HTERT RPE-1 (cell line): Measurements from ENCODE around the gene CHST13.

Source experiments
- in situ Hi-C: fragments of 300-500 bp; cut with MboI; formaldehyde crosslinking; loops from 4 replicates; pipeline ENCODE4 v1.14.3; 2020; ENCODE audit warnings: low sequenced_read_pairs

CHST13 gene

DNA sequence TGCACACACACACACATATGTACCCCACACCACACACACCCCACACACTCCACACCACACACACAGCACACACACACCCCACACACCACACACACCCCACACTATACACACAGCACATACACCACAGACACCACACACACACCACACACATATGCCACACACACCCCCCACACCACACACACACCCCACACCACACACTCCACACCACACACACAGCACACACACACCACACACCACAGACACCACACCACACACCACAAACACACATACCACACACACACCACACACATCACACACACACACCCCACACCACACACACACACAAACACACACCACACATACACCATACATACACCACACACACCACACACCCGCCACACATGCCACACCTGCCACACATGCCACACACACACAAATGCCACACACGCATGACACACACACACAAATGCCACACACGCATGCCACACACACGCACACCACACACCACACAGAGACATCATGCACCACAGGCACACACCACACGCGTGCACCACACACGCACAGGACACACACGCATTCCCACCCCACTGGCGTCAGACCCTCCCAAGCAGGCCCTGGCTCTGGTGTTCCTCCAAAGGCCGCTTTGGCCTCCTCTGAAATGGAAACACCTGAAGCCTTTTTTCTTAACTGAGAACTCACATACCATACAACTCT is 15.7 kb downstream of the CHST13 start:
- in situ Hi-C loops: no loop called here

- in situ Hi-C loops: no loop called here
These were observed 16.4 kb downstream of the CHST13 start for GRCh38 chr3:126540342-126540849.

GRCh38 chr3:126540951-126541627 is 17.1 kb downstream of the CHST13 start:
- in situ Hi-C loops: no loop called here

GRCh38 chr3:126541628-126542339 is 17.8 kb downstream of the CHST13 start:
- in situ Hi-C loops: no loop called here

GRCh38 chr3:126542340-126543241 is 18.6 kb downstream of the CHST13 start:
- in situ Hi-C loops: no loop called here

DNA sequence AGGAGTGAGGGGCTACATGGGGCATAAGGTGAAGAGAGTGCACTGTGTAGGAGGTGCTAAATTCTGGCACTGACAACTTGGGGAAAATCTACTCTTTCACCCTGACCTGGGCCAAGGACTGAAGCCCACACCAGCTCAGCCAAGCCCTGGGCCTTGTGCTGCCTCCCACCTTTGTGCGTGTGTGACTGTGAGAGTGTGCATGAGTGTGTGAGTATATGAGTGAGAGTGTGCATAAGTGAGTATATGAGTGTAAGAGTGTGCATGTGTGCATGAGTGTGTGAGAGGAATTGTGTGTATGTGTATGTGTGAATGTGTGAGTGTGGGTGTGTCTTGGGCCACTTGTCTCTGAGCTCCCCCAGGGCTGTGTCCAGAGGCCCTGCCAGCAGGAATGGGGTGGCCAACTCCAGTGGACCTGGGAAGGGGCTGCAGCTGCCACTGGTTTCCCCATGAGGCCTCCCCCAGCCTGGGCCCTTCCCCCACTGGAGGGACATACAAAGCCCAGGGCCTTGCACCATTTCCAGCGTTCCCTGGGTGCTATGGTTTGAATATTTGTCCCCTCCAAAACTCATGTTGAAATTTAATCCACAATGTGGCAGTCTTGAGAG is 19.6 kb downstream of the CHST13 start:
- in situ Hi-C loops: no loop called here

DNA sequence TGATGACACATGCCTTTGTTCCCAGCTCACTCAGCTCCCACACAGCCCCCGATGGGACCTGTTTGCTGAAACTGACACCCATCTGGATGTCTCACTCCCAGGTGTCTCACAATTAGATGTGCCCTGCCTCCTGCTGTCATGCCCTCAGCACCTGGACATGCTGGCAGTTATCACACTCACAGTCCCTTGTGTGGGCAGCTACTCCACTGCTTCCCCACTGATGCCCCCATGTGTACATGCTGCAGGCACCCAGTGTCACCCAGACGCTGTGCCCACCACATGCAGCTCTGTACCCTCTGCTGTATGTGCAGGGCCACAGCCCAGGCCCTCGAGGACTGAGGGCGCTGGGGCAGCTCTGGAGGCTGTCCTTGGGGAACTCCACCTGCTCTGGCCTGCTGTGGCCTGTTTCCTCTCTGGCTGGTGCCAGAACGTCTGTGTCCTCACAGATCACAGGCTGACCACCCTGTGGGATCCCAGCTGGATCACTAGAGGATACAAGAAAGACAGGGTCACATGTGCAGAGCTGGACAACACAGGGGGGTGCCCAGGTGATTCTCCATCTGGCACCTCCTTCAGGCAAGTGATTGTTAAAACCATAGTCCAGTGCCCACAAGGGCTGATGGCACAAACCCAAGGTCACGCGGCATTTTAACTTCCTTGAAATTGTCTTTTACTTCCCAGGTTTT is 20.8 kb downstream of the CHST13 start:
- in situ Hi-C loops: no loop called here

DNA sequence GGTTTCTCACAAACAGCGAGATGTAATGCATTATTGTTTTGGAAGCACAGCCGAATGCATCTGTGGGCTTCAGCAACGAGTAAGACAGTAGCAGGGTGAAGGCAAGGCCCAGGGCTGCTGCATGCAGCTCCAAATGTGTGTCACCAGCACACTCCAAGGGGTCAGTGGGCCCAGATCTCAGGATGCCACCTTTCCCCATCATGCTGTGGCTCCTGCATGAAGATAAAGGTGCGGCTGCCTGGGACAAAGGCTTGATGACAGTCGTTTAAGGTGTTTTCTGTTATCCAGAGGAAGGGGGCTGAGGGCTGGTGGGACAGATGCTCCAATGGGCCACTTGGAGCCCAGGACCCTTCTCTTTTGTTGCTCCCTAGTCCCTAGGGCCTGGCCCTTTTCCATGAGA is 21.6 kb downstream of the CHST13 start:
- in situ Hi-C loops: no loop called here

- in situ Hi-C loops: no loop called here
These were observed 22.1 kb downstream of the CHST13 start for GRCh38 chr3:126546013-126546412.

DNA sequence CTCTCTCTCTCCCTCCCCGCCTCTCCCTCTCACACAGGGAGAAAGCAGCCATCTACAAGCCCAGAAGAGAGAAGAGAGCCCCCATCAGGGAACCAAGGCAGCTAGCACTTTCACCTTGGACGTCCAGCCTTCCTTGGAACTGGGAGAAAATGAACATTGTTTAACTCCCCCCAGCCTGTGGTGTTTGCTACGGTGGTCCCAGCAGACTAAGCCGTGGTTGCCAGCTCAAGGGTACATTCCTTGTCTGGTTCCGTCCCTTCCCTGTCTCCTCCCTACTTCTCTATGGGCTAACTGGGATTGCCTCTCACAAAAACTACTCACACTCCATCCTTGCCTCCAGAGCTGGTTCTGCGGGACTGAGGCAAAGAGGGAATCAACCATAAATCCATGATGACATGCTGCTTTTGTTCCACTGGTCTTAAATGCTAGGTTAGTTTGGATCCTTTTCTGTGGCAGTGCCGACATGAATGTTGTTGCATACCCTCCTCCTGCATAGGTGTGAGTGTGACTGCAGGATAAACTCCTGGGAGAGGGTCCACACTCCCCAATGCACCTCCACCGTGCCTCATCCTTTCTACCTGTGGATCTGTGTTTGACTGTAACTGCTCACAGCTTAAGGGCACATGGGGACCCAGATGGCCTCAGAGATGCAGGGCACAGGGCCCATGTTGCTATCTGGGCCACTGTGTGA is 22.7 kb downstream of the CHST13 start:
- in situ Hi-C loops: no loop called here

DNA sequence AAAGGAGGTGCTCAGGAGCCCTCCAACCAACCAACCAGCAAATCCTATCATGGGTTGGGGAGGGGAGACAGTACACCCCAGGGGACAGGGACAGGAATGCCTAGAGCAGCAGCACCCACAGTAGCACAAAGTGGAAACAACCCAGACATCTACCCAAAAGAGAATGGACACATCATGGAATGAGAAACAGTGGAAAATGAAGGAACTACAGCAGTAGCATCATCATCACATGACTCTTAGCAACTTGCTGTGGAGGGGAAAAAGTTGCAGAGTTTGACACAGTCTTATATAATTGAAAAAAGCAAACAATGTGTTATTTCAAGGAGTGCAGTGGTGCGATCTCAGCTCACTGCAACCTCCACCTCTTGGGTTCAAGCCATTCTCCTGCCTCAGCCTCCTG is 23.8 kb downstream of the CHST13 start:
- in situ Hi-C loops: no loop called here

DNA sequence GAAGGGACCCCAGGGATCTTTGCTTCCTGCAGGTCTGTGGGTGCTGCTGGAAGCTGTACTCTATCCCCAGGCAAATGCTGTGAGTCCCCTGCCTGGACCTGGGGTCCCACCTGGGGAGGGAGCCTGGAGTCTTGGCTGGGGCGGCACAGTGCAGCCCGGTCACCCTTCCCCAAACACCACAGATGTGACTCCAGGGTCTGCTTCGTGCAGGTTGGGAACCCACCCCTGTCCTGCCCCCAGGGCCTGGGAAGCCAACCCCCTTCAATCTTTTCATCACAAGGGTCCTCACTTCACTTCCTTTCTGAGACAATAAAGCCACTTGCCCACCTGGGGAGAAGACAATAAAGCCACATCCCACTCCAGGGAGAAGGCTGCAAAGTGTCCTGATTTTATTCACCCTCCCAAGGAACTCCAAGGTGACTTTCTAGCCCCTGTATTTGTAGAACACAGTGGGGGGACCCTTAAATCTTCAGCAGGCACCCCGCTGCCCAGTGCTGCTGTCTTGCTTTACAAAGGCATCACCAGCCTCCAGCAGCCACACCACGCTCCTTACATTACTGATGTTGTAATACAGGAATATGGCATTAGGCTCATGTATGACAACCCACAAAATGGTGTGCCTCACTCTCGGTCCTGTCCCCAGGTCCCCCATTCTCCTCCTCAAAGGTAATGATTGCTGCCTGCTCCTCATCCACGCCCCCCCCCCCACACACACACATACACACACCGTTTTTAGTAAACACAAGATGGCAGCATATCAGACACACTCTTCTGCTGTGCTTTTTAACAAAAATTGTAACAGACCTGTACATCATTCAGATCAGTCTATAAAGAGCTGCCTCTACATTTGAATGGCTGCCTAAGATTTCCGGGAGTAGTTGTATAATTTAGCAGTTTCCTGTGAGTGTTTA is 24.9 kb downstream of the CHST13 start:
- in situ Hi-C loops: no loop called here

GRCh38 chr3:126549861-126550487 is 26.0 kb downstream of the CHST13 start:
- in situ Hi-C loops: no loop called here

DNA sequence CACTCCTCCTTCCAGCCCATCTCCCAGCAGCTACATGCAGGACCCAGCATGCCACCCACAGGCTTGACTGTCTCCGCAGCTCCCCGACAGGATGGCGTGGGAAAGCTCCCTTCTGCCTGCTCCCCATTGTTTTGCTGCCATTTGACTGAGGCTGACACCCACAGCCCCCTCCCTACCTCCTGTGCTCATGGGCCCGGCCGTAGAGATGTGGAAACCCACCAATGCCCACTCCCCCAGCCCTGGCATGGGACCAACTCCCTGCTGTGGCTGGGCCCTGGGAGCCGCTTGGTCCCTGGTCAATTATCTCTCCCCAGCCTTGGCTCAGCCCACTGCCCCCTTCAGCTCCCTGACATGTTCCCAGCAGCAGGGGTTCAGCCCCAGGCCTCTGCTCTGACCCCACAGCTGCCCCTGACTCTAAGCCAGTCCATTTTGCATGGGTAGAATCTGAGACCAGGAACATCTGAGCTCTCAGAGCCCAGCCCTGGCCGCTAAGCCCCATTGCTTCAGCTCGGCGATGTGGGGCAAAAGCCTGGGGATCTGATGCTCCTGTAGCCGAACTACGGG is 26.6 kb downstream of the CHST13 start:
- in situ Hi-C loops: no loop called here

DNA sequence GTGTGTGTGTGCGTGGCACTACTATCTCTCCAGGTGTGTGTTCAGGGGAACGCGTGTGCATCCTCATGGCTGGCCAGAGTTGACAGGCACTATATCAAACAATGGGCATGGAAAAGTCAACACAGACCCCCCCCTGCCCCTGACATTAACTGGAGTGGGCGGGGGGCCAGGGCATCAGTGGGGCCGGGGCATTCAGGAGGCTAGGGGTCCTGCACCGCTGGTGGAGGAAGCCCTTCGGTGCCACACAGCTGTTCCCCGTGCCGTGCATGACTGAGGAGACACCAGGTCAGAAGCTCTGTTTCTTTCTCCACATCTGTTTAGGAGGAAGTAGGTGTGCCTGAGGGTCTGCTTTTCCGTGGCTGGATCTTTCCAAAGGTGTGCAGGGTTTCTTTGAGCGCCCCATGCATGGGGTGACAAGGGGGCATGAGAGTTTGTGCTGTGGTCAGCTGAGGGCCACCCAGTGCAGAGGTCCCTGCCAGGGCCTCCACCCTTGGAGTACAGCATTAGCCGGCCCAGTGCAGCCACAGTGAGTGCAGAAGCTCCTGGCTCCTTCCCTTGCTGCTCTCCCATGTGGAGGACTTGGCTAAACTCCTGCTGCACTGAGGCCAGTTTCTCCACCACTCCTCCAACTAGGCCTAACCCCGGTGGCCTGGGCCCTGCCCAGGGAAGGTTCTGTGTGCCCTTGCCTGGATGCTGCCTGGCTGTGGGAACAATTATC is 27.3 kb downstream of the CHST13 start:
- in situ Hi-C loops: no loop called here

DNA sequence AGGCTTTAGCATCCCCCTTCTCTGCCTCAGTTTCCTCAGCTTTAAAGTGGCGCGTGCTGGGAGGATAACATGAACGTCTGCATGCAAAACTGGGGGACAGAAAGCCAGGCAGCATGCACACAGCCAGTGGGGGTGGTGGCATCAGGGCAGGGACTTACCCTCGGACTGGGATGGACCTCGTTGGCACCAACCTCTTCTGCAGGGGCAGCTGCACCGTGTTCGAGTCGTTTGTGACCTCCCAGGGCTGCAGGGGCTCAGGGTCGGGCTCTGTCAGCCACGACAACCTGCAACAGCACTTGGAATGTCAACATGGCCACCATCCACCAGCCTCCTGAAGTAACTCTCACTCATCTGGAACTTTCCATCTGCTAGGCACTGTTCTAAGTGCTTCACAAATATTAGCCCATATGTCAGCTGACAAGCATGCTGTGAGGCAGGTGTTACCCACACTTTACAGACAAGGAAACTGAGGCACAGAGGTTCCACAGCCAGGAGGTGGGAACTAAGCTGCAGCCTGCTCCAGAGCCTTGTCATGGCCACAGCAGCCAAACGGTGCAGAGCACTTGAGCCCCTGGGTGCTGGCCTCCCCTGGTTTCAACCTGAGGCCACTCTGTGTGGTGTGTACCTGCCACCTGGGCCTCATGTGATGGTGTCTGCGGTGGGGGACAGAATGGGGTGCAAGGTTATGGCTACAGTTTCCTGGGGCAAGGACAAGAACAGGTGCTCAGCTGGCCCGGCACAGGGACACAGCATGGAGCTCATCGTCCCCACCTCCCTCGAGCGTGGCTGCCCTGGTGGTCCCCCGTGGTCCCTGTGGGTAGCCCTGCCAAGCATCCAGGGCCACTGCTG is 28.1 kb downstream of the CHST13 start:
- in situ Hi-C loops: no loop called here
